SU-DHL-6 (cell line): Measurements from ENCODE around the gene THBS2.

Experiments
- H2AFZ ChIP-seq: fragments of 200-600 bp; sonication (generic); 2 replicates; pipeline ENCODE4 v1.6.1; 2014; ENCODE audit warnings: low read depth, mild to moderate bottlenecking, moderate library complexity, mixed read lengths, antibody characterized with exemption, low read length; ENCODE audit not compliant: severe bottlenecking
- H3F3A ChIP-seq: fragments of 200-600 bp; shearing (Covaris generic); 2 replicates; pipeline ENCODE4 v1.6.0; 2016; ENCODE audit warnings: antibody characterized with exemption, mild to moderate bottlenecking; ENCODE audit not compliant: insufficient read depth
- H3K27ac ChIP-seq: fragments of 200-600 bp; sonication (generic); 2 replicates; pipeline ENCODE4 v1.5.1; 2016; ENCODE audit warnings: low read depth, mild to moderate bottlenecking, low read length, moderate library complexity, mixed read lengths
- H3K27me3 ChIP-seq: fragments of 200-600 bp; sonication (generic), shearing (Covaris generic); 2 replicates; pipeline ENCODE4 v1.6.0; 2014; ENCODE audit warnings: mild to moderate bottlenecking, low read length
- H3K36me3 ChIP-seq: fragments of 200-600 bp; sonication (generic); 2 replicates; pipeline ENCODE4 v1.6.1; 2014; ENCODE audit warnings: mild to moderate bottlenecking, low read length, mixed read lengths
- H3K4me2 ChIP-seq: fragments of 300-600, 200-600 bp; shearing (Covaris generic), sonication (generic); 2 replicates; pipeline ENCODE4 v1.6.0; 2014; ENCODE audit warnings: low read length, low read depth, mild to moderate bottlenecking; ENCODE audit not compliant: poor library complexity, severe bottlenecking
- H3K4me3 ChIP-seq: fragments of 200-600 bp; sonication (generic); 2 replicates; pipeline ENCODE4 v1.5.1; 2014; ENCODE audit warnings: antibody characterized with exemption, low read length, mild to moderate bottlenecking, mixed read lengths; ENCODE audit not compliant: insufficient read depth, poor library complexity, severe bottlenecking
- H3K79me2 ChIP-seq: fragments of 200-600 bp; sonication (generic); 2 replicates; pipeline ENCODE4 v1.6.1; 2014; ENCODE audit warnings: mild to moderate bottlenecking, low read length, moderate library complexity; ENCODE audit not compliant: insufficient read depth
- H3K9ac ChIP-seq: fragments of 200-600 bp; sonication (generic); 2 replicates; pipeline ENCODE4 v1.7.0; 2014; ENCODE audit warnings: mild to moderate bottlenecking, low read length
- H3K9me2 ChIP-seq: fragments of 200-600 bp; sonication (generic); replicated peaks from 2 replicates; pipeline ENCODE4 v1.6.1; 2014; ENCODE audit warnings: low read length; ENCODE audit not compliant: insufficient read depth
- H3K9me3 ChIP-seq: fragments of 200-600 bp; sonication (generic); 2 replicates; pipeline ENCODE4 v1.6.1; 2014; ENCODE audit warnings: low read length, mixed read lengths; ENCODE audit not compliant: insufficient read depth
- H4K20me1 ChIP-seq: fragments of 200-600 bp; sonication (generic); 2 replicates; pipeline ENCODE4 v1.6.1; 2014; ENCODE audit warnings: low read depth, mild to moderate bottlenecking, antibody characterized with exemption, low read length, moderate library complexity, mixed read lengths
- CTCF ChIP-seq: fragments of 200-600 bp; sonication (generic); IDR thresholded peaks from one replicate; pipeline ENCODE4 v1.5.1; 2017; ENCODE audit warnings: antibody characterized with exemption, mild to moderate bottlenecking, low read length, moderate library complexity; ENCODE audit not compliant: insufficient read depth, poor library complexity, severe bottlenecking
- EZH2phosphoT487 ChIP-seq: fragments of 200-600 bp; sonication (generic), shearing (Covaris generic); conservative IDR thresholded peaks from 2 replicates; pipeline ENCODE4 v1.6.1; 2018; ENCODE audit warnings: mild to moderate bottlenecking, antibody characterized with exemption, low read length, moderate library complexity, mixed read lengths

THBS2 gene

GRCh38 chr6:169224716-169225115 is 28.9 kb downstream of the THBS2 start:
- Histone ChIP-seq H3K27ac (no peak overlapping the region), H3K4me2 (no peak overlapping the region), H3K36me3 (no peaks in the 10 kb centered on the region), H3F3A (no peaks in the 10 kb centered on the region), H3K9me2 (no peaks in the 10 kb centered on the region), H4K20me1 (no peaks in the 10 kb centered on the region), H3K27me3 (no peaks in the 10 kb centered on the region), H3K4me3 (no peak overlapping the region), H3K9ac (no peak overlapping the region), H3K9me3 (no peaks in the 10 kb centered on the region), H2AFZ (no peak overlapping the region), H3K79me2 (no peaks in the 10 kb centered on the region)
- TF ChIP-seq EZH2phosphoT487 (no peak), CTCF (no peak)

DNA sequence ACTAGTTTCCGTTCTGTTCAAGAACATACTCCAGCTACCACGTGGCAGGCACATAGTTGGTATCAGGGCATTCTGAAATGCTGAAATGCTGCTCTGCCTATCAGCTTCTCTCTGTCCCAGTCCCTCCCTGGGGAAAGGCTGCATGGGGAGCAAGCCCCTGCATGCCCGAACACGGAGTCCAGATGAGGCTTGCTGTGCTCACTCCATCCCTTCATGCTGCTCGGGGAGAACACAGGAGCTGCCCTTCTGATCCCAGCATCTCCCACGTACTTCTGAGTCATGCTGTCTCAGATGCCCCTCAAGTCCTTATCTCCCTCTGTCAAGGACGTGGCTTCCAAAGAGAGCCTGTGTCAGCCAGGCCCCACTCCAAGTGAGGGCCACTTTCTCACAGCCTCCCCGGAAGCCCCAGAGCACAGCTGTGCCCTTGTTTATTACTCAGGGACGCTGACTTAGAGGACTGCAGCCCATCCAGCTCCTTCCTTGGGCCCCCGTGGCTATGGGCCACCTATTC is 29.4 kb downstream of the THBS2 start:
- no peak overlapping the region for H3K27ac ChIP-seq
- no peaks in the 10 kb centered on the region for H3K79me2 ChIP-seq
- no peaks in the 10 kb centered on the region for H3K27me3 ChIP-seq
- H3K4me2 ChIP-seq, result no peak overlapping the region
- no peaks in the 10 kb centered on the region for H3K9me2 ChIP-seq
- no peaks in the 10 kb centered on the region for H3K9me3 ChIP-seq
- H3K4me3 ChIP-seq, result no peak overlapping the region
- H4K20me1 ChIP-seq, result no peaks in the 10 kb centered on the region
- H2AFZ ChIP-seq, result no peak overlapping the region
- no peaks in the 10 kb centered on the region for H3K36me3 ChIP-seq
- H3F3A ChIP-seq, result no peaks in the 10 kb centered on the region
- TF ChIP-seq CTCF, result no peak
- TF ChIP-seq EZH2phosphoT487, result no peak
- no peak overlapping the region for H3K9ac ChIP-seq

- H2AFZ ChIP-seq, result no peak overlapping the region
Observed at GRCh38 chr6:169223006-169223405, 30.6 kb downstream of the THBS2 start.

More at GRCh38 chr6:169223006-169223405, 30.6 kb downstream of the THBS2 start:
- no peak overlapping the region for H3K27ac ChIP-seq
- H3K4me2 ChIP-seq, result no peak overlapping the region
- no peaks in the 10 kb centered on the region for H3F3A ChIP-seq
- no peaks in the 10 kb centered on the region for H4K20me1 ChIP-seq
- H3K9me3 ChIP-seq, result no peaks in the 10 kb centered on the region
- no peak for TF ChIP-seq CTCF
- TF ChIP-seq EZH2phosphoT487, result no peak
- no peaks in the 10 kb centered on the region for H3K27me3 ChIP-seq
- no peaks in the 10 kb centered on the region for H3K9me2 ChIP-seq
- no peaks in the 10 kb centered on the region for H3K79me2 ChIP-seq
- H3K4me3 ChIP-seq, result no peak overlapping the region
- H3K9ac ChIP-seq, result no peak overlapping the region
- H3K36me3 ChIP-seq, result no peaks in the 10 kb centered on the region
